DMS 273 treated with DMSO at 0.1 percent for 48 hours (cell line): ENCODE results near the gene ECM1.

ENCODE experiments used
- DNase-seq: peaks from one replicate; lab custom pipeline; 2025; lab: John Stamatoyannopoulos, UW

The ECM1 gene

GRCh38 chr1:150507912-150508864 is at the start of gene ECM1:
Gene ECM1 (plus strand): TSS chr1:150508109. CDS start chr1:150508210, 101 bp downstream.
- peak; percentile 94 for DNase-seq

GRCh38 chr1:150464422-150464826 is 43.5 kb upstream of the ECM1 start:
- peak; percentile 99 for DNase-seq

DNA sequence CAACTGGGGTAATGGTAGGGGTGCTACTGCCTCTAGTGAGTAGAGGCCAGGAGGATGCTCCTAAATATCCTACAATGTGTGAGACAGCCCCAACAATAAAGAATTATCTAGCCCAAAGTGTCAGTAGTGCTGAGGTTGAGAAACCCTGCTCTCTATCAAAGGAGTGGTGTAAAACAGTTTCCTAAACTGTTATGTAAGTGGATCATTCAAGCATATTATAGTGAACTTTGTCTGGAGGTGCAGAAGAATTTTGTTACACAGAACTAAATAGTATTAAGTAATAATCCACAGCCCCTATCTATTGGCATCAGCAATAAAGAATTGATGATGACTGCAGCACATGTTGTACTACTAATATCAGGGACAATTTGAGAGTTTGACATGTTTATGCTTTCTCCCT is 40.9 kb upstream of the ECM1 start:
- no peak for DNase-seq

DNA sequence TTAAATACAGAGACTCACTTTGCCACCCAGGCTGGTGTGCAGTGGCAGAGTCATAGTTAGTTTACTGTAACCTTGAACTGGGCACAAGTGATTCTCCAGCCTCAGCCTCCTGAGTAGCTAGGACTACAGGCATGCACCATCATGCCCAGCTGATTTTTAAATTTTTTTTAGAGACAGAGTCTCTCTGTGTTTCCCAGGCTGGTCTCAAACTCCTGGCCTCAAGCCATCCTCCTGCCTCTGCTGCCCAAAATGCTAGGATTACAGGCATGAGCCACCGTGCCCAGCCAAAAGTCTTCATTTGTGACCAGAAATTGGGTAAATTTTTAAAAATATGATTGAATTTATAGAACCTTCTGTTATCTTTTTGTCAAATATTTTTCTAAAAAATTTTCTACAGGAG is 38.6 kb upstream of the ECM1 start:
- DNase-seq: no peak

- no peak for DNase-seq
These were observed 35.2 kb upstream of the ECM1 start for GRCh38 chr1:150472601-150473200.

- DNase-seq: no peak
These were observed 34.2 kb upstream of the ECM1 start for GRCh38 chr1:150473659-150474058.

DNA sequence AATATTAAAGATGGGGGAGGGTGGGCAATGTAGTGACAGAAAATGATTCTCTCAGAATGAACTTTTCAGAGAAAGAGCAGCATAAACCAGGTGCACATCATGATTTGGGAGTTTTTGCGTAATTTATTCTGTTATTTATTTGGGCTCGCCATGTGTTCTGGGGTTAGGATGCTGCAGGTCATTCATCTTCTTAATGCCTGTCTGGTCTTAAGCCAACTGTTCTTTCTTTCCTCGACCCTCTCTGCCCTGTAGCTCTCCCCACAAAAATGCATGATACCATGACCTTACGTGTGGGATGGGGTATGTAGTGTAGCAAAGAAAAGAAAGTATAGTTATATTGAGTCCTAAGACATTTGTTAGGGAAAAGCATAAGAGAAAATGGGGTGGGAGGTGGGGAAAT is 33.0 kb upstream of the ECM1 start:
- no peak for DNase-seq

DNA sequence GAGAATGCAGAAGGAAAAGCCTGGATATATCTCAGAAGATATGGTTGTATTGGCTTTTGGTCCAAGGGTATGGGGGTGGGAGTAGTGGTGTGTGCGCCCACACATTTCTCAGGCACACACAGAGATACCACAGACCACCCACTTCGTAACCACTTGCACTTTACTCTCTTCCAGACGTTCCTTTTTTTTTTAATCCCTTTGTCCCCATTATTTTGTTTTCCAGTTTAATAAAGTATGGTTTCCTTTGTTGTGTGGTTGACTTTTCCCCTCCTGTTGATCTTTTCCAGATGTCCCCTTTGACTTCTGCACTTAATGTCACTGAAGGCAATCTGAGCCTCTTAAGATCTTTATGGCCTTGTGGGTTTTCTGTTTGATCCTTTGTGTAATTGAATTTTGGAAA is 31.2 kb upstream of the ECM1 start:
- DNase-seq: no peak

- DNase-seq: no peak
These were observed 30.6 kb upstream of the ECM1 start for GRCh38 chr1:150477320-150477719.

GRCh38 chr1:150477733-150478132 is 30.2 kb upstream of the ECM1 start:
- no peak for DNase-seq

GRCh38 chr1:150479370-150479769 is 28.5 kb upstream of the ECM1 start:
- no peak for DNase-seq

DNA sequence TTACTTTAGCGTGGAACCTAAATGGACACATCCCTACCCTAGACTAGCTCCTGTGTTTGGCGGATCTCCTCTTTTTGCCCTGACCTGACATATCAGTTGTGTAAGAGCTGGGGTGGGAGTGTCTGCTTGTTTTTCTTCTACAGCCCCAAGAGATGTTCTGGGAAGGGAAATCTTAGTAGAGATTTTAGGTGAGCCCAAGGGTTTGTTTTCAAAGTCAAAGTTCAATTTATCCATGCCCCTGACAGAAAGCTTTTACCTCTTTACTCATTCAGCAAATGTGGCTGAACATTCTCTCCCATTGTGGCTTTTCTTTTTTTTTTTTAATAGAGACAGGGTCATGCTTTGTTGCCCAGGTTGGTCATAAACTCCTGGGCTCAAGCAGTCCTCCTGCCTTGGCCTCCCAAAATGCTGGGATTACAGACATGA is 28.0 kb upstream of the ECM1 start:
- DNase-seq: no peak

- DNase-seq: no peak
These were observed 23.5 kb upstream of the ECM1 start for GRCh38 chr1:150484431-150484830.

DNA sequence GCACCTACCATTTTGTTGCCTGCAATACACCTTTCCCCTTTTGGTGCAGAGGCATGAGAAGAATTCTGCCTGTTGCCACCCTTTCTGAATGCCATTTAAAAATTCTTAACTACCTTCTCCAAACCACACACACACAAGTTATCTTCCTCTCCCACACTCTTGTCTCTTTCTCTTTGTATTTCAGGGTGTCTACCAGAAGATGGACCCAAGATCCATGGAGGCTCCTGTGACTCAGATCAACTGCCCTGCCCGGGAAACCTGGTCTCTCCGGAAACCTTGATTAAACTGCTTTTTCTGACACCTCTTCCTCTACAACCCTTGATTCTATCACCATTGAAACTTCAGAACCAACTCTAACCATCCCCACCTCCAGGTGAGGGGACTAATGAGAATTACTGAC is 23.0 kb upstream of the ECM1 start:
- peak; percentile 95 for DNase-seq

DNA sequence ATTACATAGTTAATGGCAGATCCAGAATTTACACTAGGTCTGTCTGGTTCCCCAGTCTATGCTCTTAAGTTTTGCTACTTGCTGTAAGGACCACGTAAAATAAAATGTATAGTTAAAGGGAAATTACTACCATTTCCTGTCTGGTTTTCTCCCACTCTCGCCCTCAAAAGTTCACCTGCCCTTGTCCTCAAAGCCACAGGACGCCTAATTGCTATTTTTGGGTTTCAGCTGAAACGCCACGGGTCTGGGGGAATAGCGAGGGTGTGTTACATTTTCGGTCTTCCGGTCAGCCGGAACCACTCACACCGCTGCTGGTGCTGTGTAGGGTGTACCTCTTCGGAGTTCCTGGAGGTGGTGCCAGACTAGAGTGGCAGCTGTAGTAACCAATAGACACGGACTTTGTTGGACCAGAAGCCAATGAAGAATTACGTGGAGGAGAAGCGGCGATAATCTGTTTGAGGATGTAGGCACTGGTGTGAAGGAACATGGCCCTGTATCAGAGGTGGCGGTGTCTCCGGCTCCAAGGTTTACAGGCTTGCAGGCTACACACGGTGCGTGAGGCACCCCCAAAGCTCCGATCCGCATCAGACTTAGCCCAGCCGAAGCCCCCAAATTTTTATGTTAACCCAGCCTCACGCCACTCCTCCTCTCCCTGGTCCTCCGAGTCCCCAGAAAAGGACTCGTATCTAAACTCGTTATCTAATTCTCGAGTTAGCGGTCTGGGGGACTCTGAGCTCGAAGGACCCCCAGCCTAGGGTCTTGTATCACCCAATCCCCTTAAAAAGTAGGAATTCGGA is 20.7 kb upstream of the ECM1 start, which contains the start of gene TARS2:
Gene TARS2 (plus strand): TSS at position 454 of the 797 bp plus-strand sequence. CDS start 32 bp downstream, at position 486.
- peak; percentile 100 for DNase-seq

- no peak for DNase-seq
These were observed 20.2 kb upstream of the ECM1 start for GRCh38 chr1:150487763-150488115.

DNA sequence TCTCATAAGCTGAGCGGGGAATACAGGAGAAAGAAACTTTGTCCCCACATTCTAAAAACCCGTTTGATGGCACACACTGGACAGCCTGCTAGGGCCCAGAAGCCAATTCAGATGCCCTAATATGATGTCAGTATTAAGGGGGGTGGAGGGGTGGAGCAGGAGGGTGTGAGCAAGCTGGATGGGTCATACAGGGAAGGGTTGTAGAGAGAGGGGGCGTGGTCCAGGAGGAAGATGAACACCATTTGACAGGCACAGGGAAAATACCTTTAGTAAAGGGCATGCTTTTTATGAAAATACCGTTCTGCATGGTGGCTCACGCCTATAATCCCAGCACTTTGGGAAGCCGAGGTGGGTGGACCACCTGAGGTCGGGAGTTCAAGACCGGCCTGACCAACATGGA is 14.7 kb upstream of the ECM1 start:
- DNase-seq: no peak

GRCh38 chr1:150498342-150498741 is 9.6 kb upstream of the ECM1 start:
- DNase-seq: no peak

DNA sequence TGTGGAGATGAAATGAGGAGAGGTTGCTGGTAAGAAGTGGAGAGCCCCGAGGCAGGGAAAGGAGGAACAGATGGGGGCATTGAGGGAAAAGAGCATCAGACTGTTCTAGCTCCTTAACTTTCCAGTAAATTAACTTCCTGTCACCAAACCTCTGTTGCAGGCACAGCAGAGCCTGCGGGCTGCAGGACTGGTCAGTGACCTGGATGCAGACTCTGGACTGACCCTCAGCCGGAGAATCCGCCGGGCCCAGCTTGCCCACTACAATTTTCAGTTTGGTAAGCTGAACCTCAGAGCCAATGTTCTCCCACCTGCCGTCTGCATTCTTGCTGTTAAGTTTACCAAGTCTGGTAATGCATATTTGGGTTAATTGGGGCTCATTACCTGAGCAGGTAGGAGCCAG is 2.5 kb upstream of the ECM1 start:
- DNase-seq: no peak

- no peak for DNase-seq
These were observed 1.1 kb downstream of the ECM1 start for GRCh38 chr1:150508982-150509381.

DNA sequence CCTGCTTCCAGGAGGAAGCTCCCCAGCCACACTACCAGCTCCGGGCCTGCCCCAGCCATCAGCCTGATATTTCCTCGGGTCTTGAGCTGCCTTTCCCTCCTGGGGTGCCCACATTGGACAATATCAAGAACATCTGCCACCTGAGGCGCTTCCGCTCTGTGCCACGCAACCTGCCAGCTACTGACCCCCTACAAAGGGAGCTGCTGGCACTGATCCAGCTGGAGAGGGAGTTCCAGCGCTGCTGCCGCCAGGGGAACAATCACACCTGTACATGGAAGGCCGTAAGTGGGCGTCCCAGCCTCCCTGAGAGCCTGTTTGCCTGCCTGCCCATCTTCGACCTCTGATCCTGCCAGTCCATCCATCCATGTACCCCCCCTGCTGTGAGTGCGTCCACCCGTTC is 3.6 kb downstream of the ECM1 start:
- no peak for DNase-seq

DNA sequence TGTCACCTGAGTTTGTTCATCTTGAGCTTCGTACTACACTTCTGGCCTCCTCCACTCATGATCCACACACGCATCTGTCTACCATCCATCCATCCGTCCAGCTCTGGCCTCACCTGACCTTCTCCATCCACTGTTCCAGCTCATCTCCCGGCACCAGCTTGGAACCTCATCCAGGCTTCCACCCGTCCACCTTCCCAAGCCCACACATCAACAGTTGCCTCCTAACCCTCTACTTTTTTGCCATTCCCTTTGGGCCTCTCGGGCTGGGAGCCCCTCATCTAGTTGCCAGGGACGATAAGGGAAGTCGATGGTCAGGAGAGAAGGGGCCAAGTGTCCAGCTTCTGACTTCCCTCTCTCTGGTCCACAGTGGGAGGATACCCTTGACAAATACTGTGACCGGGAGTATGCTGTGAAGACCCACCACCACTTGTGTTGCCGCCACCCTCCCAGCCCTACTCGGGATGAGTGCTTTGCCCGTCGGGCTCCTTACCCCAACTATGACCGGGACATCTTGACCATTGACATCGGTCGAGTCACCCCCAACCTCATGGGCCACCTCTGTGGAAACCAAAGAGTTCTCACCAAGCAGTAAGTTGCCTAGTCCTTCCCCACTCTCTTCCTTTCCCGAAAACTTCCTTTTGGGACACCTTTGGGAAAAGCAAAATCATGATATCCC is 4.2 kb downstream of the ECM1 start:
- DNase-seq: no peak
